GM12878 (cell line): Measurements from ENCODE around the gene TXNL4A. TPM values are rescaled to one million over a fixed set of nuclear protein-coding genes. Genes with fewer than 3 reads are reported as not detected.

Experiments used
- ATAC-seq: fragments of 200-7000 bp; cut with Tn5 transposase; 3 replicates; pipeline ENCODE4 v1.9.1; 2020; ENCODE audit warnings: mild to moderate bottlenecking, moderate library complexity
- BruUV-seq: library from RNA; stranded (reverse); fragments of 400-500 nt; replicated peaks from 2 replicates; lab custom pipeline; 2021; lab: Mats Ljungman, UMichigan
- CTCF ChIA-PET: fragments of 300-600 bp; sonication (Branson Sonifier 250); formaldehyde crosslinking; extraction: SDS; loops from one replicate; lab custom pipeline; 2021; ENCODE audit warnings: inconsistent platforms; lab: Yijun Ruan, JAX
- POLR2A ChIA-PET: fragments of 350-600 bp; formaldehyde crosslinking; extraction: SDS; loops from one replicate; lab custom pipeline; 2021; ENCODE audit warnings: inconsistent platforms; lab: Charles Lee
- RAD21 ChIA-PET: fragments of 300-600 bp; sonication (Branson Sonifier 250); formaldehyde crosslinking; loops from one replicate; lab custom pipeline; 2023; ENCODE audit warnings: antibody characterized with exemption; ENCODE audit not compliant: unreplicated experiment; lab: Charles Lee
- SMC1A ChIA-PET: fragments of 300-600 bp; sonication (Branson Sonifier 250); formaldehyde crosslinking; loops from one replicate; lab custom pipeline; 2023; ENCODE audit not compliant: unreplicated experiment, uncharacterized antibody; lab: Charles Lee
- DNase-seq: peaks from one replicate; pipeline ENCODE4 v3.0.0-alpha.2; 2011; ENCODE audit warnings: low read depth, low spot score
- FAIRE-seq: peaks from 3 replicates; lab custom pipeline; 2011; peaks lifted over from hg19 to GRCh38; lab: Jason Lieb, UNC
- H2AFZ ChIP-seq: 2 replicates; pipeline ENCODE4 v1.6.0; 2011; ENCODE audit warnings: low read depth, low read length, control low read depth; ENCODE audit not compliant: control insufficient read depth
- H3K27ac ChIP-seq: 2 replicates; pipeline ENCODE4 v1.5.1; 2011; ENCODE audit warnings: control low read depth; ENCODE audit not compliant: control insufficient read depth, insufficient read depth
- H3K27me3 ChIP-seq, 2 experiments: replicated peaks in 1 of 2; 2 replicates each; pipeline versions ENCODE4 v1.6.0 to v1.6.1; 2011; ENCODE audit warnings: low read length in 1 of 2; ENCODE audit not compliant: control insufficient read depth in 2 of 2, insufficient read depth in 2 of 2
- H3K36me3 ChIP-seq, 2 experiments: 2 replicates each; pipeline ENCODE4 v1.5.1; 2011; ENCODE audit warnings: low read length in 1 of 2; ENCODE audit not compliant: control insufficient read depth in 2 of 2, insufficient read depth in 2 of 2
- H3K4me1 ChIP-seq: 2 replicates; pipeline ENCODE4 v1.6.1; 2011; ENCODE audit warnings: mild to moderate bottlenecking, low read length, moderate library complexity, mixed read lengths; ENCODE audit not compliant: control insufficient read depth, insufficient read depth
- H3K4me2 ChIP-seq: 2 replicates; pipeline ENCODE4 v1.6.0; 2011; ENCODE audit warnings: control low read depth; ENCODE audit not compliant: control insufficient read depth, insufficient read depth
- H3K4me3 ChIP-seq: fragments of 200-600 bp; sonication (generic); 2 replicates; pipeline ENCODE4 v1.5.1; 2016
- H3K79me2 ChIP-seq: 2 replicates; pipeline ENCODE4 v1.6.0; 2011; ENCODE audit warnings: low read length; ENCODE audit not compliant: control insufficient read depth, insufficient read depth
- H3K9ac ChIP-seq: 2 replicates; pipeline ENCODE4 v1.8.0; 2011; ENCODE audit warnings: low read length, control low read depth, mixed read lengths; ENCODE audit not compliant: control insufficient read depth, insufficient read depth
- H3K9me3 ChIP-seq: replicated peaks from 3 replicates; pipeline ENCODE4 v1.5.1; 2011; ENCODE audit warnings: mild to moderate bottlenecking, low read length; ENCODE audit not compliant: control insufficient read depth, insufficient read depth
- H4K20me1 ChIP-seq: 2 replicates; pipeline ENCODE4 v1.6.0; 2011; ENCODE audit not compliant: control insufficient read depth, insufficient read depth
- ATF7 ChIP-seq: fragments of 450-650 bp; IDR thresholded peaks from 2 replicates; pipeline ENCODE4 v1.6.1; 2016; ENCODE audit warnings: low read depth, mild to moderate bottlenecking
- BACH1 ChIP-seq: fragments of 450-650 bp; IDR thresholded peaks from 2 replicates; pipeline ENCODE4 v1.6.1; 2017; ENCODE audit warnings: mild to moderate bottlenecking, borderline replicate concordance
- BMI1 ChIP-seq: fragments of 450-650 bp; IDR thresholded peaks from 2 replicates; pipeline ENCODE4 v1.6.1; 2016; ENCODE audit warnings: mild to moderate bottlenecking, moderate library complexity, borderline replicate concordance
- CHD1 ChIP-seq: IDR thresholded peaks from 2 replicates; pipeline ENCODE4 v1.6.1; 2012; ENCODE audit warnings: low read depth, low read length, improper control_type of control experiment
- ESRRA ChIP-seq: IDR thresholded peaks from 2 replicates; pipeline ENCODE4 v1.6.1; 2012; ENCODE audit warnings: mild to moderate bottlenecking, low read length, improper control_type of control experiment
- PAX8 ChIP-seq: fragments of 450-650 bp; IDR thresholded peaks from 2 replicates; pipeline ENCODE4 v1.6.1; 2017; ENCODE audit warnings: mild to moderate bottlenecking, moderate library complexity
- RB1 ChIP-seq: fragments of 450-650 bp; formaldehyde crosslinking; IDR thresholded peaks from 2 replicates; pipeline ENCODE4 v1.6.1; 2017; ENCODE audit warnings: mild to moderate bottlenecking, borderline replicate concordance
- RUNX3 ChIP-seq: IDR thresholded peaks from 2 replicates; pipeline ENCODE4 v1.6.1; 2012; ENCODE audit warnings: low read length, inconsistent platforms
- TCF12 ChIP-seq: IDR thresholded peaks from 2 replicates; pipeline ENCODE4 v1.6.1; 2011; ENCODE audit warnings: low read depth, mild to moderate bottlenecking, low read length
- USF1 ChIP-seq: IDR thresholded peaks from 2 replicates; pipeline ENCODE4 v1.6.1; 2011; ENCODE audit warnings: borderline replicate concordance, low read depth, mild to moderate bottlenecking, moderate library complexity, mixed read lengths, low read length; ENCODE audit not compliant: insufficient read depth; ENCODE audit errors: extremely low read length
- ZNF622 ChIP-seq: fragments of 450-650 bp; IDR thresholded peaks from 2 replicates; pipeline ENCODE4 v1.6.1; 2017; ENCODE audit warnings: mild to moderate bottlenecking, inconsistent platforms
- WGBS: methylation state at CpG from one replicate; pipeline ENCODE4 v1.1.6; 2016; ENCODE audit warnings: low lambda C conversion rate; ENCODE audit not compliant: insufficient replicate concordance, insufficient coverage; ENCODE audit errors: missing lambda C conversion rate; 5-methylcytosine and 5-hydroxymethylcytosine counted together
- in situ Hi-C: fragments of 300-500 bp; cut with MboI; formaldehyde crosslinking; loops from 9 replicates; pipeline ENCODE4 v1.14.3; 2018; ENCODE audit warnings: mixed read lengths
- intact Hi-C: fragments of 100-400 bp; cut with micrococcal nuclease; formaldehyde crosslinking; loops from one replicate; pipeline ENCODE4 v1.14.2; 2022; ENCODE audit not compliant: unreplicated experiment
- polyA plus RNA-seq, 11 experiments: library from polyadenylated mRNA; depleted of rRNA in 4 of 11; unstranded in 6 of 11; stranded (reverse) in 5 of 11; fragments of >200 nt; fragmentation: Nextera tagmentation in 4 of 11; fragmentation: Illumina TruSeq in 1 of 11; extraction: Ambion mirVana in 4 of 11; extraction: Trizol in 1 of 11; gene quantifications; 1 replicate in 1 of 11; 2 replicates in 10 of 11; pipeline versions ENCODE4 v1.2.1 to v1.2.3, GENCODE V29; 2011 to 2016; ENCODE audit warnings: inconsistent platforms in 2 of 11, missing spikeins in 2 of 11, low read depth in 1 of 11
- total RNA-seq, 4 experiments: library from RNA; depleted of rRNA in 3 of 4; stranded (reverse); fragments of >200 nt in 3 of 4; fragmentation: Illumina TruSeq in 1 of 4; extraction: Trizol in 1 of 4; gene quantifications; 2 replicates each; pipeline versions ENCODE4 v1.2.1 to v1.2.3, GENCODE V29; 2013 to 2021
- TF ChIP-seq, protein P1 (sequence below): fragments of 450-650 bp; IDR thresholded peaks from 2 replicates; pipeline ENCODE4 v1.6.1; 2017; ENCODE audit warnings: low read depth, mild to moderate bottlenecking, moderate library complexity
- TF ChIP-seq, protein P2 (sequence below): fragments of 450-650 bp; IDR thresholded peaks from 2 replicates; pipeline ENCODE4 v1.6.1; 2017; ENCODE audit warnings: mild to moderate bottlenecking, low read depth, inconsistent platforms; ENCODE audit not compliant: poor library complexity, severe bottlenecking
- TF ChIP-seq, protein P3 (sequence below): fragments of 450-650 bp; IDR thresholded peaks from 2 replicates; pipeline ENCODE4 v1.6.1; 2017; ENCODE audit warnings: mild to moderate bottlenecking

Gene TXNL4A
- total and polyA plus RNA-seq, 10 of the 15 experiments (the other 5 are each of a cell fraction or from before 2014, with no cell fraction given): 38.4 to 329 (median 128) TPM

DNA sequence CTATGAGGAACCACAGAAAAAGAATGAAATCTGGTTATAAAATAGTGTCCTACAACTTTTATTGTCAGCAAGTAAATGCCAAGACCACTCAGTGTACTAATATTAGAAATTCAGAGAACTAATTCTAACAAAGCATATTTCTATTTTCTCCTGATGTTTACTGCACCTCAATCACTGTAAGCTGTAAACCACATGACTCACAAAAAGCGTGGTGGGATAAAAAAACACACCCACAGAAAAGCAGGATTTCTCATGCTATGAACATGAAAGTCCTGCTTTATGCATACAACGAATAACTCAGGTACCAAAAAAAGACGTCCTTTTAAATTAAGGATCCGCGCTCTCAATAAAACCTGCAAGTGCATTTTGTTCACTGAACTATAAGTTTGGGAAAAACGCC, 797 bp downstream of the TXNL4A start (continued):
- TF ChIP-seq PAX8 (no peak), CHD1 (0 out of 2 replicates have a peak, but pooled peaks have one; percentile 8), ESRRA (no peak)
- TF ChIP-seq, protein P1, sequence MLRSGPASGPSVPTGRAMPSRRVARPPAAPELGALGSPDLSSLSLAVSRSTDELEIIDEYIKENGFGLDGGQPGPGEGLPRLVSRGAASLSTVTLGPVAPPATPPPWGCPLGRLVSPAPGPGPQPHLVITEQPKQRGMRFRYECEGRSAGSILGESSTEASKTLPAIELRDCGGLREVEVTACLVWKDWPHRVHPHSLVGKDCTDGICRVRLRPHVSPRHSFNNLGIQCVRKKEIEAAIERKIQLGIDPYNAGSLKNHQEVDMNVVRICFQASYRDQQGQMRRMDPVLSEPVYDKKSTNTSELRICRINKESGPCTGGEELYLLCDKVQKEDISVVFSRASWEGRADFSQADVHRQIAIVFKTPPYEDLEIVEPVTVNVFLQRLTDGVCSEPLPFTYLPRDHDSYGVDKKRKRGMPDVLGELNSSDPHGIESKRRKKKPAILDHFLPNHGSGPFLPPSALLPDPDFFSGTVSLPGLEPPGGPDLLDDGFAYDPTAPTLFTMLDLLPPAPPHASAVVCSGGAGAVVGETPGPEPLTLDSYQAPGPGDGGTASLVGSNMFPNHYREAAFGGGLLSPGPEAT: 0 out of 2 replicates have a peak, but pooled peaks have one; percentile 20
- TF ChIP-seq, protein P2, sequence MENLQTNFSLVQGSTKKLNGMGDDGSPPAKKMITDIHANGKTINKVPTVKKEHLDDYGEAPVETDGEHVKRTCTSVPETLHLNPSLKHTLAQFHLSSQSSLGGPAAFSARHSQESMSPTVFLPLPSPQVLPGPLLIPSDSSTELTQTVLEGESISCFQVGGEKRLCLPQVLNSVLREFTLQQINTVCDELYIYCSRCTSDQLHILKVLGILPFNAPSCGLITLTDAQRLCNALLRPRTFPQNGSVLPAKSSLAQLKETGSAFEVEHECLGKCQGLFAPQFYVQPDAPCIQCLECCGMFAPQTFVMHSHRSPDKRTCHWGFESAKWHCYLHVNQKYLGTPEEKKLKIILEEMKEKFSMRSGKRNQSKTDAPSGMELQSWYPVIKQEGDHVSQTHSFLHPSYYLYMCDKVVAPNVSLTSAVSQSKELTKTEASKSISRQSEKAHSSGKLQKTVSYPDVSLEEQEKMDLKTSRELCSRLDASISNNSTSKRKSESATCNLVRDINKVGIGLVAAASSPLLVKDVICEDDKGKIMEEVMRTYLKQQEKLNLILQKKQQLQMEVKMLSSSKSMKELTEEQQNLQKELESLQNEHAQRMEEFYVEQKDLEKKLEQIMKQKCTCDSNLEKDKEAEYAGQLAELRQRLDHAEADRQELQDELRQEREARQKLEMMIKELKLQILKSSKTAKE: no peak

DNA sequence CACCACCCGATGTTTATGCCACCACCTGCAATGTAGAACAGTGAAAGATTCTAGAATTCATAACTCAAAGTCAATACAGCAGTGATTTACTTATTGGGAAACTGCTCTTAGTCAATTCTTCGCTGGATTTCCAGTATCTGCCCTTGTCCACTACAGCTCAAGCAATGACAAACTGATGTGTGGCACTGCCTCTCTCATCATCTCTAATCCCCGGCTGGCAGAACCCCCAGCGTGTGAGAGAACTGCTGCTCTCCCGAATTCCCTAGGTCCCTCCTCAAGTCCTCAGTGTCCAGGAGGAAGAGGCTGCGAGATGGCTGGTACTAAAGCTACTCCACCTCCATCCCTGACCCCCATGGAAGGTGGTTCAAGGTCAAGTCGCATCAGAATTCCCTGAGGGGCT, 1.6 kb downstream of the TXNL4A start:
- WGBS: 21% methylated on average over 7 of the region's 7 CpGs
- peaks cover 71% of the 10 kb centered on the region for H3K79me2 ChIP-seq
- no peak overlapping the region for H2AFZ ChIP-seq
- RAD21 ChIA-PET: interaction anchor here (1.0 to 2.1 kb wide), 2 partner anchors 23 to 37 kb away, joined by 4 to 9 read pairs; partner anchors contain the start of gene HSBP1L1
- in situ Hi-C loops (no loop called here), intact Hi-C loops (loop anchor here (5.0 to 10.0 kb wide), 5 partner anchors 34 to 304 kb away; partner anchors contain the start of genes KCNG2, RBFA and SLC66A2)
- H3K4me2 ChIP-seq: peak overlapping the region; percentile 70
- peaks cover 8% of the 10 kb centered on the region; the same call in 1 of the 2 replicates for H4K20me1 ChIP-seq
- H3K27ac ChIP-seq: no peak overlapping the region; the same call in 1 of the 2 replicates
- no TSS peak for BruUV-seq
- CTCF ChIA-PET: interaction anchor here (0.9 to 1.7 kb wide), 9 partner anchors 13 to 275 kb away, joined by 3 to 9 read pairs (median 4); partner anchors contain the start of gene RBFA
- no peaks in the 10 kb centered on the region; the same call in 1 of the 2 replicates for H3K4me1 ChIP-seq
- no peaks in the 10 kb centered on the region for H3K9me3 ChIP-seq
- DNase-seq (no peak), ATAC-seq (no peak), FAIRE-seq (no peak)
- POLR2A ChIA-PET: interaction anchor here (0.6 to 1.1 kb wide), 2 partner anchors 23 to 115 kb away, joined by 3 to 4 read pairs; no protein-coding TSS in a partner anchor
- H3K36me3 ChIP-seq: peaks cover 2 to 7% of the 10 kb centered on the region in 2 experiments; a peak in 3 of 4 replicates
- peak overlapping the region; percentile 72 for H3K4me3 ChIP-seq
- SMC1A ChIA-PET: interaction anchor here (1.2 to 2.2 kb wide), 7 partner anchors 14 to 590 kb away, joined by 3 to 13 read pairs (median 3); partner anchors contain the start of genes HSBP1L1 and SLC66A2
- no peaks in the 10 kb centered on the region for H3K27me3 ChIP-seq
- H3K9ac ChIP-seq: peak overlapping the region; percentile 93
- TF ChIP-seq TCF12: no peak
- TF ChIP-seq RUNX3: no peak
- TF ChIP-seq BACH1: no peak
- TF ChIP-seq ZNF622: no peak
- no peak for TF ChIP-seq CHD1
- TF ChIP-seq BMI1: no peak
- no peak for TF ChIP-seq ATF7
- TF ChIP-seq RB1: no peak
- no peak for TF ChIP-seq USF1
- TF ChIP-seq, protein P3, sequence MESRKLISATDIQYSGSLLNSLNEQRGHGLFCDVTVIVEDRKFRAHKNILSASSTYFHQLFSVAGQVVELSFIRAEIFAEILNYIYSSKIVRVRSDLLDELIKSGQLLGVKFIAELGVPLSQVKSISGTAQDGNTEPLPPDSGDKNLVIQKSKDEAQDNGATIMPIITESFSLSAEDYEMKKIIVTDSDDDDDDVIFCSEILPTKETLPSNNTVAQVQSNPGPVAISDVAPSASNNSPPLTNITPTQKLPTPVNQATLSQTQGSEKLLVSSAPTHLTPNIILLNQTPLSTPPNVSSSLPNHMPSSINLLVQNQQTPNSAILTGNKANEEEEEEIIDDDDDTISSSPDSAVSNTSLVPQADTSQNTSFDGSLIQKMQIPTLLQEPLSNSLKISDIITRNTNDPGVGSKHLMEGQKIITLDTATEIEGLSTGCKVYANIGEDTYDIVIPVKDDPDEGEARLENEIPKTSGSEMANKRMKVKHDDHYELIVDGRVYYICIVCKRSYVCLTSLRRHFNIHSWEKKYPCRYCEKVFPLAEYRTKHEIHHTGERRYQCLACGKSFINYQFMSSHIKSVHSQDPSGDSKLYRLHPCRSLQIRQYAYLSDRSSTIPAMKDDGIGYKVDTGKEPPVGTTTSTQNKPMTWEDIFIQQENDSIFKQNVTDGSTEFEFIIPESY: no peak
